ENCODE results near the gene EFNA1. TPM values are rescaled to one million over a fixed set of nuclear protein-coding genes. Genes with fewer than 3 reads are reported as not detected.

The EFNA1 gene
- total and polyA plus RNA-seq, 2 of the 13 experiments (the other 11 are each of a cell fraction or from before 2014, with no cell fraction given): 81.8 to 874 TPM

GRCh38 chr1:155167166-155168104 lies 39.8 kb downstream of the EFNA1 start (continued):
- TF ChIP-seq ZBTB33 (CRISPR knock-in tag; IDR thresholded peaks at IDR 0.05) (peak; percentile 6; the same call in 1 of the 2 replicates), FOXA3 (CRISPR knock-in tag; IDR thresholded peaks at IDR 0.05) (no peak), HDAC1 (CRISPR knock-in tag; IDR thresholded peaks at IDR 0.05) (no peak), ZNF362 (CRISPR knock-in tag; IDR thresholded peaks at IDR 0.05; ENCODE audit: borderline replicate concordance) (peak; percentile 6; the same call in 1 of the 2 replicates), ZNF530 (CRISPR knock-in tag; IDR thresholded peaks at IDR 0.05; ENCODE audit: low read depth) (no peak), ZNF484 (CRISPR knock-in tag; IDR thresholded peaks at IDR 0.05; ENCODE audit: borderline replicate concordance, low read depth) (no peak), MAFK (conservative IDR thresholded peaks at IDR 0.05 in 1 of 2, IDR thresholded peaks at IDR 0.05 in 1 of 2; ENCODE audit: low read length in 2 of 2) (no peak), FOXK1 (CRISPR knock-in tag; IDR thresholded peaks at IDR 0.05; ENCODE audit: borderline replicate concordance, low read depth) (no peak), ZBTB21 (CRISPR knock-in tag; IDR thresholded peaks at IDR 0.05) (no peak), KIAA2018 (CRISPR knock-in tag; IDR thresholded peaks at IDR 0.05; ENCODE audit: borderline replicate concordance) (no peak), SIX4 (CRISPR knock-in tag; IDR thresholded peaks at IDR 0.05) (no peak), ZNF30 (CRISPR knock-in tag; IDR thresholded peaks at IDR 0.05) (no peak), ZMAT5 (CRISPR knock-in tag; IDR thresholded peaks at IDR 0.05; ENCODE audit: borderline replicate concordance, low read depth) (no peak), SMYD3 (CRISPR knock-in tag; IDR thresholded peaks at IDR 0.05) (no peak), ZIK1 (CRISPR knock-in tag; IDR thresholded peaks at IDR 0.05; ENCODE audit: borderline replicate concordance, low read depth) (no peak), ZFY (CRISPR knock-in tag; IDR thresholded peaks at IDR 0.05) (no peak), SMC3 (IDR thresholded peaks at IDR 0.05; ENCODE audit: low read length) (peak; percentile 81)

Data from HepG2 (cell line).